ENCODE measurements around the gene HOOK2.
A peak's percentile ranks its signal among the peaks of the same experiment; 100 is the strongest.

HOOK2 gene

DNA sequence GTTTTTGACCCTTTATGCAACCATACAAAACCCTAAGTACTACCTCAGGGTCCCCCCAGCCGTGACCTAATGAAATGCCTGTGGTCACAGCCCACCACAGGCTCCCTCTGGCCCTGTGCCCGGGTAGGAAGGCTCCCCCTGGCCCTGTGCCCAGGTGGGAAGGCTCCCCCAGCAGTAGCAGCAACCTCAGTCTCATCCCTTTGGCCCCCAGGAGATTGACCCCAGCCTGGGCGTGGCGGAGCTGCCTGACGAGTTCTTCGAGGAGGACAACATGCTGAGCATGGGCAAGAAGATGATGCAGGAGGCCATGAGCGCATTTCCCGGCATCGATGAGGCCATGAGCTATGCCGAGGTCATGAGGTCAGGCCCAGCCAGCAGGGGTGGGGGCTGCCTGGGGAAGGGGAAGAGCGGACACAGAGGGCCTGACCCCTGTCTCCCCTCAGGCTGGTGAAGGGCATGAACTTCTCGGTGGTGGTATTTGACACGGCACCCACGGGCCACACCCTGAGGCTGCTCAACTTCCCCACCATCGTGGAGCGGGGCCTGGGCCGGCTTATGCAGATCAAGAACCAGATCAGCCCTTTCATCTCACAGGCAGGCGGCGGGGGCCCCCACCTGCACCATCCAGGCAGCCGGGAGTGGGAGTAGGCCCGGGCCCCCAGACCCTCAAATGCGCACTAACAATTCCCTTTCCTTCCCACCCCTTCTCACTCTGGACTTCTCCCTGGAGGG, 30.0 kb downstream of the HOOK2 start:
- Histone ChIP-seq H3K36me3 (ENCODE audit: control insufficient read depth in 1 of 2, insufficient read depth in 2 of 2, low read length in 2 of 2) (peaks cover 39 to 47% of the 10 kb centered on the region in 2 experiments), H3K23ac (ENCODE audit: low read length) (no peak overlapping the region), H3K79me2 (ENCODE audit: control insufficient read depth, insufficient read depth, low read length, poor library complexity) (no peaks in the 10 kb centered on the region), H2BK120ac (ENCODE audit: insufficient read depth, low read length, poor library complexity) (peak overlapping the region; percentile 35), H3K4me3 (ENCODE audit: low read depth, low read length) (no peak overlapping the region), H3K4ac (ENCODE audit: low read depth, low read length) (no peak overlapping the region), H3K4me1 (ENCODE audit: control insufficient read depth in 1 of 2, insufficient read depth in 2 of 2, low read length in 2 of 2) (peaks cover 2 to 7% of the 10 kb centered on the region in 2 experiments), H2AFZ (ENCODE audit: insufficient read depth, low read length, poor library complexity) (no peak overlapping the region), H3K79me1 (ENCODE audit: low read length) (no peaks in the 10 kb centered on the region), H3K14ac (ENCODE audit: low read length) (no peak overlapping the region), H3K4me2 (ENCODE audit: low read length) (no peak overlapping the region), H2AK5ac (ENCODE audit: low read length) (no peak overlapping the region), H2BK12ac (ENCODE audit: low read length) (no peak overlapping the region), H3K18ac (ENCODE audit: low read length) (no peak overlapping the region), H4K8ac (ENCODE audit: low read depth, low read length) (no peak overlapping the region), H3K9me3 (ENCODE audit: insufficient read depth, low read depth, low read length) (peaks cover 6% of the 10 kb centered on the region), H3K27me3 (ENCODE audit: insufficient read depth, low read length) (no peaks in the 10 kb centered on the region), H2BK5ac (ENCODE audit: low read depth, low read length, poor library complexity) (no peak overlapping the region), H3K27ac (ENCODE audit: low read depth, low read length) (no peak overlapping the region), H4K12ac (ENCODE audit: low read depth, low read length) (no peak overlapping the region), H3K9ac (ENCODE audit: low read length) (peak overlapping the region; percentile 24), H4K91ac (ENCODE audit: low read depth, low read length) (no peak overlapping the region)
- WGBS (ENCODE audit: extremely low coverage, insufficient coverage, insufficient read length) = no CpG with 5 or more reads among the region's 22 CpGs
- DNase-seq = peak in 1 of 2 donors; percentile 35

DNA sequence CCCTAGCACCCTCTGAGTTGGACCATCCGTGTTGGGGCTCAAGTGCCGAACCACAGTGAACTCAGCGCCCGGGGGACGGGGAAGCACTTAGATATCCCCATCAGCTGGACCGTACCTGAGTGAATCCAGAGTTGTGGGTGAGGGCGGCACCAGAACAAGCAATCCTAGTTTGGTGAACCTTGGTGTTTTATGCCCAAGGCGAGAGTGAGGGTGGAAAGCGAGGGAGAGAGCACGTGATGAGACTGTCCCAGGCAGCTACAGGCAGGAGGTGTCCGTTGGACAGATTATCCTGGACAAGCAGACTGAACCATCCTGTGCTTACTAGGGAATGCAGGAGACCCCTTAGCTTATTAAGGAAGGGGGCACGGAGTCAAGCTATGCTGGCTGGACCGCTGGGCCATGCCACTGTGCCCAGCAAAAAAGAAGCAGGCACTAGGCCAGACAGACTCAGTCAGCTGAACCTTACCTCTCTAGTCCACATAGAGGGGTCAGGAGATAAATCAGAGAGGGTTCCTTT, 37.5 kb downstream of the HOOK2 start:
- Histone ChIP-seq H3K4me2 (ENCODE audit: low read length) (peak overlapping the region; percentile 76), H3K23ac (ENCODE audit: low read length) (no peak overlapping the region)

DNA sequence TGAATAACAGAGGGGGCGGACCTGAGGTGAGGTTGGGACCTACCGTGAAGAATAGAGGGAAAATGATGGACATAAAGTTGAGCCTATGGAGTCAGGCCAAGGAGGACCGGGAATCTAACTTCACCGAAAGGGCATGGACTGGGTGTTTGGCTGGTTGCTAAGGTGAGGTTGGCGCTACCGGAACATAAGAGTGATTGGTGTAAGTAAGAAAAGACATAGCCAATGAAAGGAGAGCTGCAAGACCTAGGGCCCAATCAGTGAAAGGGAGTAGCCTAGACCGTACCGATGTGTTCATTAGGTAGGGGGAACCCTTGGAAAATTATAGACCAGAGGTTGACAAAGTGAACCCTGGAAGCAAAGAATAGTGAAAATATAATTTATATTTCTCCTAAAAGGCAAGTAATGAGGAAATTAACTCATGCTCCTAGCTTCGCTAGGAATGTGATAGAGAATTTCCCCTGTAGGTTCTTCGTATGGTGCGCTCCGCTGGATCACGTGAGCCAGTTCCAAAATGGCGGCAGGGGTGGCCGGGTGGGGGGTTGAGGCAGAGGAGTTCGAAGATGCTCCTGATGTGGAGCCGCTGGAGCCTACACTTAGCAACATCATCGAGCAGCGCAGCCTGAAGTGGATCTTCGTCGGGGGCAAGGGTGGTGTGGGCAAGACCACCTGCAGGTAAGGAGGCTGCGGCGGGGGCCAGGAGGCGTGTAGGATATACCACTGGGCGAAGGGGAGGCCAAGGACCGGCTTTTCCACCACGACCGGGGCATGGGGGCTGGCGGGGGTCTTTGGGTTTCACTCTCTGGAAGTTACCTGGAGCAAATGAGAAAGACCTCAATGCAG, 38.1 kb downstream of the HOOK2 start, which contains the start of gene GET3:
Gene GET3 (plus strand): TSS at position 503 of the 840 bp plus-strand sequence. CDS start 9 bp downstream, at position 512.
- DNase-seq = peak; percentile 99
- Histone ChIP-seq H4K91ac (ENCODE audit: low read depth, low read length) (peak within 1 kb of the TSS; percentile 83), H2BK12ac (ENCODE audit: low read length) (no peak within 1 kb of the TSS), H3K9ac (ENCODE audit: low read length) (peak within 1 kb of the TSS; percentile 86), H3K79me1 (ENCODE audit: low read length) (peaks cover 11% of the 10 kb centered on the region), H2BK5ac (ENCODE audit: low read depth, low read length, poor library complexity) (peak within 1 kb of the TSS; percentile 67), H3K4ac (ENCODE audit: low read depth, low read length) (peak within 1 kb of the TSS; percentile 53), H3K79me2 (ENCODE audit: control insufficient read depth, insufficient read depth, low read length, poor library complexity) (peaks cover 24% of the 10 kb centered on the region), H2AFZ (ENCODE audit: insufficient read depth, low read length, poor library complexity) (peak within 1 kb of the TSS; percentile 85), H3K18ac (ENCODE audit: low read length) (peak within 1 kb of the TSS; percentile 71), H3K4me3 (ENCODE audit: low read depth, low read length) (peak within 1 kb of the TSS; percentile 97), H3K9me3 (ENCODE audit: insufficient read depth, low read depth, low read length) (peaks cover 2% of the 10 kb centered on the region), H3K4me1 (ENCODE audit: control insufficient read depth in 1 of 2, insufficient read depth in 2 of 2, low read length in 2 of 2) (peaks cover 8 to 18% of the 10 kb centered on the region in 2 experiments), H2BK120ac (ENCODE audit: insufficient read depth, low read length, poor library complexity) (no peak within 1 kb of the TSS), H2AK5ac (ENCODE audit: low read length) (peak within 1 kb of the TSS; percentile 89), H3K4me2 (ENCODE audit: low read length) (peak within 1 kb of the TSS; percentile 76), H3K36me3 (ENCODE audit: control insufficient read depth in 1 of 2, insufficient read depth in 2 of 2, low read length in 2 of 2) (peaks cover 14 to 21% of the 10 kb centered on the region in 2 experiments), H3K27me3 (ENCODE audit: insufficient read depth, low read length) (no peaks in the 10 kb centered on the region), H3K23ac (ENCODE audit: low read length) (no peak within 1 kb of the TSS), H4K12ac (ENCODE audit: low read depth, low read length) (peak within 1 kb of the TSS; percentile 94), H3K27ac (ENCODE audit: low read depth, low read length) (peak within 1 kb of the TSS; percentile 71), H3K14ac (ENCODE audit: low read length) (peak within 1 kb of the TSS; percentile 77), H4K8ac (ENCODE audit: low read depth, low read length) (peak within 1 kb of the TSS; percentile 95)
- WGBS (ENCODE audit: extremely low coverage, insufficient coverage, insufficient read length) = no CpG with 5 or more reads among the region's 29 CpGs

More for the DNA sequence above, 37.5 kb downstream of the HOOK2 start:
- H3K9ac ChIP-seq (ENCODE audit: low read length) = peak overlapping the region; percentile 86
- H3K79me1 ChIP-seq (ENCODE audit: low read length) = peaks cover 11% of the 10 kb centered on the region
- peaks cover 14 to 21% of the 10 kb centered on the region in 2 experiments for H3K36me3 ChIP-seq (ENCODE audit: control insufficient read depth in 1 of 2, insufficient read depth in 2 of 2, low read length in 2 of 2)
- H2BK120ac ChIP-seq (ENCODE audit: insufficient read depth, low read length, poor library complexity) = no peak overlapping the region
- H2AK5ac ChIP-seq (ENCODE audit: low read length) = peak overlapping the region; percentile 89
- H4K91ac ChIP-seq (ENCODE audit: low read depth, low read length) = peak overlapping the region; percentile 83
- H2AFZ ChIP-seq (ENCODE audit: insufficient read depth, low read length, poor library complexity) = no peak overlapping the region
- H3K4me1 ChIP-seq (ENCODE audit: control insufficient read depth in 1 of 2, insufficient read depth in 2 of 2, low read length in 2 of 2) = peaks cover 8 to 16% of the 10 kb centered on the region in 2 experiments
- no peak for DNase-seq
- H3K14ac ChIP-seq (ENCODE audit: low read length) = peak overlapping the region; percentile 77
- H2BK5ac ChIP-seq (ENCODE audit: low read depth, low read length, poor library complexity) = no peak overlapping the region
- peak overlapping the region; percentile 53 for H3K4ac ChIP-seq (ENCODE audit: low read depth, low read length)
- H3K27me3 ChIP-seq (ENCODE audit: insufficient read depth, low read length) = no peaks in the 10 kb centered on the region
- H3K79me2 ChIP-seq (ENCODE audit: control insufficient read depth, insufficient read depth, low read length, poor library complexity) = peaks cover 19% of the 10 kb centered on the region
- H3K4me3 ChIP-seq (ENCODE audit: low read depth, low read length) = peak overlapping the region; percentile 97
- H3K9me3 ChIP-seq (ENCODE audit: insufficient read depth, low read depth, low read length) = peaks cover 2% of the 10 kb centered on the region
- H4K12ac ChIP-seq (ENCODE audit: low read depth, low read length) = peak overlapping the region; percentile 94
- H3K18ac ChIP-seq (ENCODE audit: low read length) = peak overlapping the region; percentile 30
- H2BK12ac ChIP-seq (ENCODE audit: low read length) = no peak overlapping the region
- no peak overlapping the region for H3K27ac ChIP-seq (ENCODE audit: low read depth, low read length)
- H4K8ac ChIP-seq (ENCODE audit: low read depth, low read length) = peak overlapping the region; percentile 95
- WGBS (ENCODE audit: extremely low coverage, insufficient coverage, insufficient read length) = no CpG with 5 or more reads among the region's 13 CpGs

All from trophoblast cell (in vitro differentiated cells and primary cell).